ENCODE results near the gene VIM.

GRCh38 chr10:17209881-17210280 lies 18.2 kb upstream of the VIM start:
- TF ChIP-seq CTCF (IDR thresholded peaks at IDR 0.05) (no peak), POLR2A (IDR thresholded peaks at IDR 0.05) (no peak)

Data from adrenal gland (tissue), 5 donors.